Osteoblast (primary cell): ENCODE measurements around the gene REG3G. TPM values are rescaled to one million over a fixed set of nuclear protein-coding genes. Genes with fewer than 3 reads are reported as not detected.
"Not testable (repeated sequence)": the region's sequence is repeated elsewhere in the genome, so short reads cannot be mapped to it uniquely, and the experiment has no call there.

ENCODE experiments used
- DNase-seq: peaks from one replicate; pipeline ENCODE4 v3.0.0; 2011; ENCODE audit warnings: low spot score, mixed read lengths; ENCODE audit not compliant: insufficient read length; ENCODE audit errors: missing footprints
- H2AFZ ChIP-seq: 2 replicates; pipeline ENCODE4 v1.6.0; 2011; ENCODE audit warnings: mild to moderate bottlenecking, low read length
- H3K27ac ChIP-seq: 2 replicates; pipeline ENCODE4 v1.5.1; 2011; ENCODE audit warnings: mild to moderate bottlenecking, low read depth, low read length, moderate library complexity
- H3K27me3 ChIP-seq: 2 replicates; pipeline ENCODE4 v1.6.0; 2012; ENCODE audit warnings: mild to moderate bottlenecking, control low read depth, inconsistent platforms, low read length, moderate library complexity; ENCODE audit not compliant: insufficient read depth
- H3K36me3 ChIP-seq: 2 replicates; pipeline ENCODE4 v1.5.1; 2011; ENCODE audit warnings: mild to moderate bottlenecking, low read length, control low read depth, moderate library complexity; ENCODE audit not compliant: insufficient read depth
- H3K4me1 ChIP-seq: 2 replicates; pipeline ENCODE4 v1.5.1; 2011; ENCODE audit warnings: mild to moderate bottlenecking, low read length, control low read depth, moderate library complexity; ENCODE audit not compliant: insufficient read depth
- H3K4me2 ChIP-seq: 2 replicates; pipeline ENCODE4 v1.6.0; 2011; ENCODE audit warnings: mild to moderate bottlenecking, low read length; ENCODE audit not compliant: insufficient read depth
- H3K4me3 ChIP-seq: fragments of 200-600 bp; sonication (generic); 3 replicates; pipeline ENCODE4 v1.5.1; 2012; ENCODE audit warnings: mild to moderate bottlenecking, low read length, inconsistent platforms; ENCODE audit not compliant: insufficient read depth
- H3K79me2 ChIP-seq: 2 replicates; pipeline ENCODE4 v1.6.0; 2012; ENCODE audit warnings: mild to moderate bottlenecking, low read length, control low read depth, inconsistent platforms; ENCODE audit not compliant: insufficient read depth
- H3K9me3 ChIP-seq: 2 replicates; pipeline ENCODE4 v1.5.1; 2011; ENCODE audit warnings: low read depth, low read length, control low read depth
- H4K20me1 ChIP-seq: 2 replicates; pipeline ENCODE4 v1.6.0; 2012; ENCODE audit warnings: mild to moderate bottlenecking, low read length, control low read depth; ENCODE audit not compliant: insufficient read depth
- CTCF ChIP-seq: IDR thresholded peaks from 2 replicates; pipeline ENCODE4 v1.5.1; 2011; ENCODE audit warnings: mild to moderate bottlenecking, low read depth, low read length, moderate library complexity; ENCODE audit errors: extremely low read depth
- total RNA-seq: library from RNA; depleted of rRNA; stranded (reverse); fragments of >200 nt; gene quantifications from 2 replicates; pipeline ENCODE4 v1.2.3, GENCODE V29; 2012

Gene REG3G
- total RNA-seq, 1 donor: not detected

GRCh38 chr2:79039944-79040343 lies 14.4 kb downstream of the REG3G start:
- Histone ChIP-seq H3K4me1 (no peaks in the 10 kb centered on the region), H3K4me2 (no peak overlapping the region), H3K27me3 (no peaks in the 10 kb centered on the region), H3K4me3 (no peak overlapping the region), H3K27ac (no peak overlapping the region), H3K36me3 (no peaks in the 10 kb centered on the region), H4K20me1 (no peaks in the 10 kb centered on the region), H3K79me2 (no peaks in the 10 kb centered on the region), H3K9me3 (peaks cover 3% of the 10 kb centered on the region), H2AFZ (no peak overlapping the region)
- no peak for TF ChIP-seq CTCF
- no peak for DNase-seq

- no peak overlapping the region for H3K27ac ChIP-seq
- no peak overlapping the region for H2AFZ ChIP-seq
- no peak overlapping the region for H3K4me3 ChIP-seq
- no peaks in the 10 kb centered on the region for H3K27me3 ChIP-seq
- peaks cover 3% of the 10 kb centered on the region for H3K9me3 ChIP-seq
- no peaks in the 10 kb centered on the region for H4K20me1 ChIP-seq
- H3K4me2 ChIP-seq: no peak overlapping the region
- H3K4me1 ChIP-seq: no peaks in the 10 kb centered on the region
- H3K79me2 ChIP-seq: no peaks in the 10 kb centered on the region
- peak; percentile 8 for TF ChIP-seq CTCF
- no peak for DNase-seq
- H3K36me3 ChIP-seq: no peaks in the 10 kb centered on the region
Observed at GRCh38 chr2:79041032-79041448, 15.5 kb downstream of the REG3G start.

GRCh38 chr2:79053486-79053885 lies 28.0 kb downstream of the REG3G start:
- not testable (repeated sequence) for H3K4me3 ChIP-seq, H3K27me3 ChIP-seq, H3K36me3 ChIP-seq, H3K4me1 ChIP-seq, DNase-seq, H3K79me2 ChIP-seq, H3K4me2 ChIP-seq, H4K20me1 ChIP-seq, H3K27ac ChIP-seq, H3K9me3 ChIP-seq, H2AFZ ChIP-seq

DNA sequence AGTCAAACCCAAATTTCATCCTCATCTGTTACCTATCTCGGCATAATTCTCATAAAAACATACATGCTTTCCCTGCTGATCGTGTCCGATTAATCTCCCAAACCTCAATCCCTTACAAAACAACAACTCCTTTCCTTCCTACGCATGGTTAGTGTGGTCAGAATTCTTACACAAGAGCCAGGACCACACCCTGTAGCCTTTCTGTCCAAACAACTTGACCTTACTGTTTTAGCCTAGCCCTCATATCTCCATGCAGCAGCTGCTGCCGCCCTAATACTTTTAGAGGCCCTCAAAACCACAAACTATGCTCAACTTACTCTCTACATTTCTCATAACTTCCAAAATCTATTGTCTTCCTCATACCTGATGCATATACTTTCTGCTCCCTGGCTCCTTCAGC lies 29.3 kb downstream of the REG3G start:
- not testable (repeated sequence) for H3K9me3 ChIP-seq, H3K4me2 ChIP-seq, H3K4me1 ChIP-seq, DNase-seq, H3K4me3 ChIP-seq, H3K27ac ChIP-seq, H3K79me2 ChIP-seq, H4K20me1 ChIP-seq, H2AFZ ChIP-seq, H3K27me3 ChIP-seq, H3K36me3 ChIP-seq

DNA sequence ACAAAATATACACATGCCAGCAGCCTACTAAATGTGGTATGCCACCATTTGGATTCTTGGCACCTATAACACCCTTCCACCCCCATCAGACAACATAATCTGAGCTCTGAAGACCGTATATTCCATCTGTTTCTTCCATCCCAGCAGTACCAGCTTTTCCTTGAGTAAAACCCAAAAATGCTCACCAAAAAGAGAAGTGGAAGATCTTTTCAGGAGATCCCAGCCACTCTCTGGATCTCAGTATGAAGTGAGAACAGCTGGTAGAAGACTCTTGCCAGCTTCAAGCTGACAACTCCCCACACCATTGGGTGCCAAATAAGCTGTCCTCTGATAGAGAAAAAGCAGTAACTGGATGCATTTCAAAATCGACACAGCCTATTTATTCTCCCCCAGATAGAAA lies 39.7 kb downstream of the REG3G start:
- Histone ChIP-seq H3K4me2 (no peak overlapping the region), H2AFZ (no peak overlapping the region), H3K4me1 (no peaks in the 10 kb centered on the region), H3K27ac (no peak overlapping the region), H3K27me3 (no peaks in the 10 kb centered on the region), H3K4me3 (no peak overlapping the region), H4K20me1 (no peaks in the 10 kb centered on the region), H3K79me2 (no peaks in the 10 kb centered on the region), H3K36me3 (no peaks in the 10 kb centered on the region), H3K9me3 (no peaks in the 10 kb centered on the region)
- DNase-seq: no peak
- no peak for TF ChIP-seq CTCF
